NCI-H2107 treated with DMSO at 0.1 percent for 48 hours (cell line): ENCODE measurements around the gene ADNP.
"Not testable (repeated sequence)": the region's sequence is repeated elsewhere in the genome, so short reads cannot be mapped to it uniquely, and the experiment has no call there.

Source experiments
- DNase-seq: peaks from one replicate; lab custom pipeline; 2025; ENCODE audit not compliant: unreplicated experiment; lab: John Stamatoyannopoulos, UW

Gene ADNP

GRCh38 chr20:50903353-50904051 lies 27.7 kb downstream of the ADNP start:
- DNase-seq: no peak

DNA sequence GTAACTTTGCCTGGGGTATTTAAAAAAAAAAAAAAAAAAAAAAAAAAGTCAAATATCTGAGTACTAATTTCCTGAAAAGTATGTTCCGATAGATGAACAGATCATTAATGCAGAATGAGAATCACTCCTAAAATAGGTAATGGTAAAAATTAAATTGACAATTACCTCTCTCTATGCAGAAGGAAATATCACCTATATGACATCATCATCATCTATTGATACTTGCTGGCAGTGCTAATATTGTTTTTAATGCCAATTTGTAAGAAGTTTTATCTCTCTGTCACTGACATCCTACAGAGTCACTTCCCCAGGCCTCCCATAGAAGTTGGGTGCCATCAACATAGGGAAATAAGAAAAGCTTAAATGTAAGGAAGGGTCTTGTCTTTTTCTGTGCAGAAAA lies 29.9 kb downstream of the ADNP start:
- no peak for DNase-seq

DNA sequence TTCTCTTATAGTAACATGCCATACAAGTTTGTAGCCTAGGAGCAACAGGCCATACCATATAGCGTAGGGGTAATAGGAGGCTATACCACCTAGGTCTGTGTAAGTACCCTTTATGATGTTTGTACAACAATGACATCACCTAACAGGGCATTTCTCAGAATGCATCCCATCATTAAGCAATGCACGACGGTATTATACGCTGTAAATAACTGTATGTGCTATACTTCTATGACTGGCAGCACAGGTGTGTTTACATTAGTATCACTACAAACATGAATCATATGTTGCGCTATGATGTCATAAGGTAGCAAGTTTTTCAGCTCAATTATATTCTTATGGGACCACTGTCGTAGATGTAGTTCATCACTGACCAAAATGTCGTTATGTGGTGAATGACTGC lies 31.0 kb downstream of the ADNP start:
- DNase-seq: no peak

DNA sequence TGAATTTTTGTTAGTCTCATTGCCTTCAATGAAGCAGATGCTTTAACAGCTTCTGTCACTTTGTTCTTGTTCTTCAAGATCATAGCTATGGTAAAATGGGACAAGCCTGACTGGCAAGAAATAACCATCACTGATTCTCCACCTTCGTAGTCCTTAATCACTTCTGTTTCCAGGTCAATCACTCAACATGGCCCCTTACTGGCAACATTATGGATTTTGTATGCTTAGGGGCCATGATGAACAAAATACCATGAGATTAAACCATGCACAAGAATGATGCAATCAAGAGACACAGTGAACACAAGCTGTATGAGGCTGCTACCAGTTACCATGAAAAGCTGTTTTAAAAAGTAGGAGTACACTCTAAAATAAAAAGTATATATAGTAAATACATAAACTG lies 32.8 kb downstream of the ADNP start:
- no peak for DNase-seq

DNA sequence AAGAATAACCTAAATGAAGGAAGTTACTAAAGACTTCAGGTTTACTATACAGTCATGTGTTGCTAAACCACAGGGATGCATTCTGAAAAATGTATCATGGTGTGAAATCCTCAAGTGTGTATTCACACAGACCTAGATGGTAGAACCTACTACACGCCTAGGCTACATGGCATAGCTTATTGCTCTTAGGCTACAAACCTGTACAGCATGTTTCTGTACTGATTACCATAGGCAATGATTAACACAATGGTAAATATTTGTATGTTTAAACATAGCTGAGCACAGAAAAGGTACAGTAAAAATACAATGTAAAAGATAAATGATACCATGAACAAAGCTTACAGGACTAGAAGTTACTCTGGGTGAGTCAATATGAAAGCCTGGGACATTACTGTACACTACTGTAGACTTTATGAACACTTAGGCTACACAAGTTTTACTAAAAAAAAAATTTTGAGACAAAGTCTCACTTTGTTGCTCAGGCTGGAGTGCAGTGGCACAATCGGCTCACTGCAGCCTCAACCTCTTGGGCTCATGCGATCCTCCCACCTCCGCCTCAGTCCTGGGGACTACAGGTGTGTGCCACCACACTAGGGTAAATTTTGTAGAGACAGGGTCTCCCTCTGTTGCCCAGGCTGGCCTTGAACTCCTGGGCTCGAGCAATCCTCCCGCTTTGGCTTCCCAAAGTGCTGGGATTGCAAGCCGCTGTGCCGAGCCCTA lies 36.0 kb downstream of the ADNP start:
- no peak for DNase-seq

- DNase-seq: no peak
These were observed 37.6 kb downstream of the ADNP start for GRCh38 chr20:50893620-50894019.

- no peak for DNase-seq
These were observed 38.8 kb downstream of the ADNP start for GRCh38 chr20:50892394-50892793.

GRCh38 chr20:50891138-50891537 lies 40.1 kb downstream of the ADNP start:
- DNase-seq: no peak

GRCh38 chr20:50887576-50887975 lies 43.7 kb downstream of the ADNP start:
- no peak for DNase-seq

- no peak for DNase-seq
These were observed 45.0 kb downstream of the ADNP start for GRCh38 chr20:50886184-50886790.

- no peak for DNase-seq
These were observed 45.5 kb downstream of the ADNP start for GRCh38 chr20:50885781-50886180.

GRCh38 chr20:50885068-50885467 lies 46.2 kb downstream of the ADNP start:
- DNase-seq: no peak

DNA sequence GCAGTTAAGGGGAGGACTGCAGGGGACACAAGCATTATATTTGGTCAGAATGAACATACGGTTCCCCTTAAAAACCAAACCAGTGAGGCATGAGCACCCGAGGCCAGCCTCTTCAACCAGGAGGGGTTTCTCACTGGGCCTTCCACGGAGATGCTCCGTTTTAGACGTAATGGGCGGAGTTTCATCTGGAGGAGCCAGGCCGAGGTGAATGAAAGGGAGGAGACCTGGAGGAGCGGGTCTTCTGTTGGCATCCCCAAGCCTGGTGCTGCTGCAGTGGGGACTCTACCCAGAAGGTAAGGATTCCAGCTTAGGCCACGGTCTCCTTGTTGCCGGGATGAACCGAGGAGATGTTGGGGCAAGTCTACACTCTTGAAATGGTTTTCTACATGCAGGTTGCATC lies 47.4 kb downstream of the ADNP start:
- DNase-seq: no peak

DNA sequence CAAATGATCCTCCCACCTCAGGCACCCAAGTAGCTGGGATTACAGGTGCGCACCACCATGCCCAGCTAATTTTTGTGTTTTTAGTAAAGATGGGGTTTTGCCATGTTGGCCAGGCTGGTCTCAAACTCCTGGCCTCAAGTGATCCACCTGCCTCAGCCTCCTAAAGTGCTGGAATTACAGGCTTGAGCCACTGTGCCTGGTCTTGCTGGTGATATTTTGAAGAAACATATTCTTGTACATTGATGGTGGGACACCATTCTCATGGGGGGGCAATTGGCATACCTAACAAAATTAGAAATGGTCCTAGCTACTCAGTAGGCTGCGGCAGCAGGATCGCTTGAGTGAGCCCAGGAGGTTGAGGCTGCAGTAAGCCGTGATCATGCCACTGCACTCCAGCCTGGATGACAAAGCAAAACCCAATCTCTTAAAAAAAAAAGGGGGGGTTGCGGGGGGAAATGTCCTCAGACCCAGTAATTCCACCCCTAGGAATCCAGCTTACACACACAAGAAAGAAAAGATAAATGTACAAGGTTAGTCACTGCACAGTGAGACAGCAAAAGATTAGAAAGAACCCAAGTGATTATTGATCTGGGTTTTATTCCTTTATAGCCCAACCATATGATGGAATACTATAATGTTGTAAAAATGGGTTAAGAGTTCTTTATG lies 49.3 kb downstream of the ADNP start:
- DNase-seq: not testable (repeated sequence)

DNA sequence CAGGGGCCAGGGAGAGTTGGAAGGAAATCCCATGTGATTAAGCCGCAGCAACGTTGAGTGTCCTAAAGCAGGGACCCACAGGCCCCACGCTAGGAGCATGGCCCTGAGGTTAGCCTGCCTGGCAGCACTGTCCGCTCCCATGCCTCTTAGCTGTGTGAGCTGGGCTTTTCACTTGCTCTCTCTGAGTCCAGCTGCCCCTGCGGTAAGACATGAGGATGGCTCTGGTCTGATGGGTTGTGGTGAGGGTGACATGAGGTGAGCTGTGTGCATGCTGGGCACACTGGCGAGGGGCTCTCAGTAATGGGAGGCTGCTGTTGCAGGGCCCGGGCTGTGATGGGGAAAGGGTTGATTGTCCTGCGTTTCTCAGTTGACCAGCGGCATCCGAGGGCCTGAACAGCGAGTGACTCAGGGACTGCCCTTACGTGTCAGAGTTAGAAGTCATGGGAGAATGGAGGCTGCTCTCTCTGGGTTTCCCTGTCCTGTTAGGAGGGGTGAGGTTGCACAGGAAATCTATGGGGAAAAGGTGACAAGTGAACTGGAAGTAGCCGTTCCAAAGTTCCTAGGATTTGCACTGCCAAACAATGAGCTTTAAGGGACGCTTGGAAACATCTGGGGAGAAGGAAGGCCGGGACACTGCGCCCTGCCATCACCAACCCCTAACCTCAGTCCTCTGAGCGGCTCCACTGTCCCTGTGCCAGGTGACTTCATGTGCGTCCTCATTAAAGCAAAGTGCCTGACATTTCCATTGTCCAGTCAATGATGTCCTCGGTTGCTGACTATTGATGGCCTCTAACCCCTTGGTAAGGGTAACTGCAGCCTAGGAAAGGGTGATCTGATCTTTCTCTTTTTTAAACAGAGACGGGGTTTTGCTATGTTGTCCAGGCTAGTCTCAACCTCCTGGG lies 51.3 kb downstream of the ADNP start:
- DNase-seq: no peak

GRCh38 chr20:50877232-50877743 lies 53.9 kb downstream of the ADNP start:
- DNase-seq: no peak

- DNase-seq: no peak
These were observed 54.4 kb downstream of the ADNP start for GRCh38 chr20:50876816-50877215.

GRCh38 chr20:50876063-50876685 lies 55.1 kb downstream of the ADNP start:
- no peak for DNase-seq

DNA sequence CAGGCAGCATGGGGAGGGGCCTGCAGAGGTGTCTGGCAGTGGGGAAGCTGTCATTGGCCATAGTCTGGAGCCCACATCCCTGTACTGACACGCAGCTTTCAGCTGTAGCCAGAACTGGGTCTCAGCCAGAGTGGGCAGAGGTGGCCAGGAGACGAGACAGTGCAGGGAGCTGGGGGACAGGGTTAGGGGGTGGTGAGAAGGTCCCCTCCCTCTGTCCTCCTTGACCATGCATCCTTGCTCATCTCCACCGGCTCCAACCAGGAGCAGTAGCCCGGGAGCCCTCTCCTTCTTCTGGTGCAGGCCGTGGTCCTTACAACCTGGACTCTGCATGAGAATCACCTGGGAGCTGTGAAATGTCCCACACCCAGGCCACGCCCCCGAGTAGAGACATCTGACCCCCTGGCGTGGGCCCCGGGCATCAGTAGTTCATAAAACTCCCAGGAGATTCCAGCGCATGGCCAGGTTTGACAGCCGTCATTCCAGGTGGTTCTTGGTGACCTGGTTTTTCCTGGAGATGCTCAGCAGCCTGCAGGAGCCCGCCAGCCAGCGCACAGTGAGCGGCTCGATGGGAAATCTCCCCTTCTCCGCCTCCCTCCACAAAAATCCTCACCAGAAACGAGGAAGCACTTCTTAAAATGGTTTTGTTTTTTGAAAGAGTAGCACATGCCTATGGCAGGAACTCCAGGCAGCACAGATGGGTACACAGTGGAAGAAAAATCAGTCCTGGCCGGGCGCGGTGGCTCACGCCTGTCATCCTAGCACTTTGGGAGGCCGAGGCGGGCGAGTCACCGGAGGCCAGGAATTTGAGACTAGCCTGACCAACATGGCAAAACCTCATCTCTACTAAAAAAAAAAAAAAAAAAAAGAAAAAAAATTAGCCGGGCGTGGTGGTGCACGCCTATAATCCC lies 56.2 kb downstream of the ADNP start:
- no peak for DNase-seq
